Adipose tissue (tissue), 3 donors: ENCODE measurements around the gene NPAS3. TPM values are rescaled to one million over a fixed set of nuclear protein-coding genes. Genes with fewer than 3 reads are reported as not detected.

Experiments
- H3K27ac ChIP-seq: one replicate; pipeline ENCODE4 v1.5.1; 2013; ENCODE audit warnings: low read depth, low read length
- WGBS, 3 donors: extraction: QIAGEN DNeasy Blood & Tissue Kit; methylation state at CpG; one replicate each; pipeline ENCODE4 v1.1.7; 2013; 5-methylcytosine and 5-hydroxymethylcytosine counted together
- polyA plus RNA-seq, 3 donors: library from polyadenylated mRNA; stranded (reverse); fragments of 200-250 nt; gene quantifications; one replicate each; pipeline ENCODE4 v1.2.3, GENCODE V29; 2013
- donor health status: healthy with polysubstance abuse.
- donor health status: Bipolar disorder and iron deficiency.
- donor health status: healthy.

NPAS3 gene
- polyA plus RNA-seq, 3 donors: 0.26 to 2.8 (median 0.51) TPM

GRCh38 chr14:33580841-33581240, 642.2 kb downstream of the NPAS3 start:
- no peak overlapping the region for H3K27ac ChIP-seq
- 84 to 91% (median 89%) methylated on average over 2 of the region's 2 CpGs for WGBS, 3 donors

- no peak overlapping the region for H3K27ac ChIP-seq
- WGBS, 3 donors: 91 to 97% (median 92%) methylated on average over 2 of the region's 2 CpGs
Observed at GRCh38 chr14:33584697-33585096, 646.0 kb downstream of the NPAS3 start.

GRCh38 chr14:33586806-33587205, 648.1 kb downstream of the NPAS3 start:
- no peak overlapping the region for H3K27ac ChIP-seq
- WGBS, 3 donors: 90 to 91% (median 90%) methylated on average over 4 of the region's 4 CpGs

GRCh38 chr14:33587791-33588190, 649.1 kb downstream of the NPAS3 start:
- WGBS, 3 donors: 88 to 90% (median 90%) methylated on average over 5 of the region's 5 CpGs
- H3K27ac ChIP-seq: no peak overlapping the region

GRCh38 chr14:33588771-33589170, 650.1 kb downstream of the NPAS3 start:
- 86 to 95% (median 92%) methylated on average over 4 of the region's 4 CpGs for WGBS, 3 donors
- H3K27ac ChIP-seq: no peak overlapping the region

GRCh38 chr14:33589334-33589733, 650.7 kb downstream of the NPAS3 start:
- H3K27ac ChIP-seq: no peak overlapping the region
- 28 to 60% (median 60%) methylated on average over 3 of the region's 3 CpGs for WGBS, 3 donors

GRCh38 chr14:33590891-33591630, 652.4 kb downstream of the NPAS3 start:
- H3K27ac ChIP-seq: no peak overlapping the region
- WGBS, 3 donors: 69 to 80% (median 70%) methylated on average over 4 of the region's 4 CpGs

- 75 to 88% (median 75%) methylated on average over 2 of the region's 2 CpGs for WGBS, 3 donors
- H3K27ac ChIP-seq: no peak overlapping the region
Observed at GRCh38 chr14:33592297-33592696, 653.6 kb downstream of the NPAS3 start.

- no peak overlapping the region for H3K27ac ChIP-seq
- 85 to 88% (median 88%) methylated on average over 8 of the region's 8 CpGs for WGBS, 3 donors
Observed at GRCh38 chr14:33596211-33597080, 657.8 kb downstream of the NPAS3 start.

- no peak overlapping the region for H3K27ac ChIP-seq
- 78 to 88% (median 84%) methylated on average over 2 of the region's 2 CpGs for WGBS, 3 donors
Observed at GRCh38 chr14:33598582-33598981, 659.9 kb downstream of the NPAS3 start.

- no peak overlapping the region for H3K27ac ChIP-seq
- WGBS, 3 donors: 84 to 89% (median 88%) methylated on average over 3 of the region's 3 CpGs
Observed at GRCh38 chr14:33602396-33602795, 663.7 kb downstream of the NPAS3 start.

GRCh38 chr14:33606591-33606990, 667.9 kb downstream of the NPAS3 start:
- H3K27ac ChIP-seq: no peak overlapping the region
- WGBS, 3 donors: 44 to 74% (median 61%) methylated on average over 3 of the region's 3 CpGs

GRCh38 chr14:33609582-33609981, 670.9 kb downstream of the NPAS3 start:
- WGBS, 3 donors: 77 to 91% (median 91%) methylated on average over 6 of the region's 6 CpGs
- H3K27ac ChIP-seq: no peak overlapping the region

- 87 to 96% (median 88%) methylated on average over 1 of the region's 1 CpG for WGBS, 3 donors
- H3K27ac ChIP-seq: no peak overlapping the region
Observed at GRCh38 chr14:33610121-33610520, 671.4 kb downstream of the NPAS3 start.

GRCh38 chr14:33611405-33612196, 672.9 kb downstream of the NPAS3 start:
- no peak overlapping the region for H3K27ac ChIP-seq
- 71 to 81% (median 81%) methylated on average over 5 of the region's 5 CpGs for WGBS, 3 donors

GRCh38 chr14:33612197-33612505, 673.5 kb downstream of the NPAS3 start:
- 56 to 73% (median 66%) methylated on average over 6 of the region's 6 CpGs for WGBS, 3 donors

GRCh38 chr14:33617154-33617553, 678.5 kb downstream of the NPAS3 start:
- H3K27ac ChIP-seq: no peak overlapping the region
- WGBS, 3 donors: 33 to 73% (median 61%) methylated on average over 3 of the region's 3 CpGs

More at GRCh38 chr14:33612197-33612505, 673.5 kb downstream of the NPAS3 start:
- no peak overlapping the region for H3K27ac ChIP-seq

GRCh38 chr14:33618361-33619105, 679.9 kb downstream of the NPAS3 start:
- H3K27ac ChIP-seq: no peak overlapping the region
- WGBS, 3 donors: 64 to 86% (median 83%) methylated on average over 6 of the region's 6 CpGs
